Heart left ventricle (tissue), 16 donors: ENCODE results near the gene MYNN. TPM values are rescaled to one million over a fixed set of nuclear protein-coding genes. Genes with fewer than 3 reads are reported as not detected.

Source experiments
- ATAC-seq, 4 donors: fragments of 200-7000 bp; cut with Tn5 transposase; one replicate each; pipeline ENCODE4 v1.9.1; 2020 to 2022; ENCODE audit warnings: moderate library complexity in 4 of 4, mild to moderate bottlenecking in 3 of 4, moderate number of reproducible peaks in 1 of 4
- DNase-seq, 5 donors: peaks; one replicate each; pipeline ENCODE4 v3.0.0-alpha.2; 2020
- H3K27ac ChIP-seq, 12 donors: fragments of 200-600 bp; sonication (generic) in 4 of 12; one replicate each; pipeline versions ENCODE4 v1.5.0 to v1.8.0; 2016 to 2022; ENCODE audit warnings: mild to moderate bottlenecking in 2 of 12
- H3K27me3 ChIP-seq, 9 donors: fragments of 200-600 bp; sonication (generic) in 2 of 9; one replicate each; pipeline versions ENCODE4 v1.5.1 to v1.8.0; 2016 to 2022; ENCODE audit warnings: mild to moderate bottlenecking in 3 of 9
- H3K36me3 ChIP-seq, 9 donors: fragments of 200-600 bp; sonication (generic) in 2 of 9; one replicate each; pipeline versions ENCODE4 v1.5.0 to v1.8.0; 2018 to 2022; ENCODE audit warnings: mild to moderate bottlenecking in 2 of 9
- H3K4me1 ChIP-seq, 12 donors: fragments of 200-600 bp; sonication (generic) in 4 of 12; one replicate each; pipeline versions ENCODE4 v1.5.0 to v1.8.0; 2016 to 2022; ENCODE audit warnings: mild to moderate bottlenecking in 3 of 12
- H3K4me3 ChIP-seq, 12 donors: fragments of 200-600 bp; sonication (generic) in 4 of 12; one replicate each; pipeline versions ENCODE4 v1.5.0 to v1.8.0; 2017 to 2022; ENCODE audit warnings: mild to moderate bottlenecking in 9 of 12, moderate library complexity in 4 of 12
- H3K9me3 ChIP-seq, 12 donors: fragments of 200-600 bp; sonication (generic) in 4 of 12; one replicate each; pipeline versions ENCODE4 v1.5.0 to v1.8.0; 2016 to 2022; ENCODE audit warnings: mild to moderate bottlenecking in 1 of 12
- POLR2A ChIP-seq, 2 donors: fragments of 450-650 bp; IDR thresholded peaks; one replicate each; pipeline ENCODE4 v1.6.1; 2017; ENCODE audit warnings: antibody characterized with exemption in 2 of 2, mild to moderate bottlenecking in 2 of 2, moderate library complexity in 2 of 2
- WGBS, 4 donors: extraction: QIAGEN DNeasy Blood & Tissue Kit in 2 of 4; methylation state at CpG; one replicate each; pipeline versions ENCODE4 v1.1.5 to v1.1.7; 2013 to 2018; 5-methylcytosine and 5-hydroxymethylcytosine counted together
- intact Hi-C, 10 donors: fragments of 100-400 bp; cut with DNase I; formaldehyde crosslinking; loops; one replicate each; pipeline versions ENCODE4 v1.11.1 to v1.14.2; 2022
- polyA plus RNA-seq, 2 donors: library from polyadenylated mRNA; stranded (reverse); fragments of 200-250 nt; gene quantifications; one replicate each; pipeline ENCODE4 v1.2.3, GENCODE V29; 2013
- total RNA-seq, 9 donors: library from RNA; depleted of rRNA in 2 of 9; stranded (reverse); fragments of >200 nt in 2 of 9; fragmentation: NEBNext Ultra II Directional in 3 of 9; extraction: Animal tissue kit (Norgen Biotek cat#: 25700) in 3 of 9; gene quantifications; one replicate each; pipeline versions ENCODE4 v1.1.0 to v1.2.4, GENCODE V29; 2016 to 2023
- TF ChIP-seq, protein P1 (sequence below), 12 donors: fragments of 200-600 bp; sonication (generic) in 4 of 12; IDR thresholded peaks; one replicate each; pipeline versions ENCODE4 v1.5.0 to v1.8.0; 2018 to 2022; ENCODE audit warnings: antibody characterized with exemption in 12 of 12, mild to moderate bottlenecking in 5 of 12
- donor health status: ischemic (EF 13 %, LVEDD 7.1; RV severe dilation, severe dysfunction).
- donor health status: healthy with polysubstance abuse.
- donor health status: DM: no; HTN: yes; CAD: no.
- donor health status: DM: no; HTN: no; CAD: no.
- donor health status: ischemic (EF 25% LVEDD 6.9; RV normal size, moderate dysfunction).
- donor health status: ischemic (EF 25% LVEDD 5.7; RV mildly dilated, moderate dysfunction).
- donor health status: healthy.
- donor health status: DM: yes; HTN: yes; CAD: no.
- donor health status: ischemic (EF 35%, LVEDD 5.7; RV mildly dilated, moderate dysfunction).
- donor health status: nonischemic (EF 11% LVEDD 7.7; RV severe dilation, severe dysfunction).
- donor health status: DM: yes; HTN: yes; CAD: no.
- donor health status: PGD.
- donor health status: ischemic (EF 29% LVEDD 5.4; RV normal size, mild dysfunction).
- donor health status: nonischemic (EF 23%, LVEDD 6.1; RV moderate dilation, normal function).

MYNN gene
- total and polyA plus RNA-seq, 11 donors, result 5.0 to 14.1 (median 10.4) TPM

- DNase-seq (no peak), ATAC-seq (no peak)
- 27 to 46% (median 32%) methylated on average over 2 of the region's 2 CpGs for WGBS, 4 donors
- intact Hi-C loops, result no loop called here
- no peak overlapping the region for H3K27ac ChIP-seq
- no peaks in the 10 kb centered on the region for H3K9me3 ChIP-seq
- H3K4me3 ChIP-seq, result no peak overlapping the region
- H3K27me3 ChIP-seq, result no peaks in the 10 kb centered on the region
- H3K4me1 ChIP-seq, result peaks cover 0 to 26% (median 7%) of the 10 kb centered on the region in 12 donors
- TF ChIP-seq, protein P1, sequence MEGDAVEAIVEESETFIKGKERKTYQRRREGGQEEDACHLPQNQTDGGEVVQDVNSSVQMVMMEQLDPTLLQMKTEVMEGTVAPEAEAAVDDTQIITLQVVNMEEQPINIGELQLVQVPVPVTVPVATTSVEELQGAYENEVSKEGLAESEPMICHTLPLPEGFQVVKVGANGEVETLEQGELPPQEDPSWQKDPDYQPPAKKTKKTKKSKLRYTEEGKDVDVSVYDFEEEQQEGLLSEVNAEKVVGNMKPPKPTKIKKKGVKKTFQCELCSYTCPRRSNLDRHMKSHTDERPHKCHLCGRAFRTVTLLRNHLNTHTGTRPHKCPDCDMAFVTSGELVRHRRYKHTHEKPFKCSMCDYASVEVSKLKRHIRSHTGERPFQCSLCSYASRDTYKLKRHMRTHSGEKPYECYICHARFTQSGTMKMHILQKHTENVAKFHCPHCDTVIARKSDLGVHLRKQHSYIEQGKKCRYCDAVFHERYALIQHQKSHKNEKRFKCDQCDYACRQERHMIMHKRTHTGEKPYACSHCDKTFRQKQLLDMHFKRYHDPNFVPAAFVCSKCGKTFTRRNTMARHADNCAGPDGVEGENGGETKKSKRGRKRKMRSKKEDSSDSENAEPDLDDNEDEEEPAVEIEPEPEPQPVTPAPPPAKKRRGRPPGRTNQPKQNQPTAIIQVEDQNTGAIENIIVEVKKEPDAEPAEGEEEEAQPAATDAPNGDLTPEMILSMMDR (IDR thresholded peaks at IDR 0.05), result no peak
- TF ChIP-seq POLR2A (IDR thresholded peaks at IDR 0.05), result no peak
- peaks cover 0 to 6% (median 0%) of the 10 kb centered on the region in 9 donors for H3K36me3 ChIP-seq
These were observed 36.1 kb downstream of the MYNN start for GRCh38 chr3:169809230-169809795.

DNA sequence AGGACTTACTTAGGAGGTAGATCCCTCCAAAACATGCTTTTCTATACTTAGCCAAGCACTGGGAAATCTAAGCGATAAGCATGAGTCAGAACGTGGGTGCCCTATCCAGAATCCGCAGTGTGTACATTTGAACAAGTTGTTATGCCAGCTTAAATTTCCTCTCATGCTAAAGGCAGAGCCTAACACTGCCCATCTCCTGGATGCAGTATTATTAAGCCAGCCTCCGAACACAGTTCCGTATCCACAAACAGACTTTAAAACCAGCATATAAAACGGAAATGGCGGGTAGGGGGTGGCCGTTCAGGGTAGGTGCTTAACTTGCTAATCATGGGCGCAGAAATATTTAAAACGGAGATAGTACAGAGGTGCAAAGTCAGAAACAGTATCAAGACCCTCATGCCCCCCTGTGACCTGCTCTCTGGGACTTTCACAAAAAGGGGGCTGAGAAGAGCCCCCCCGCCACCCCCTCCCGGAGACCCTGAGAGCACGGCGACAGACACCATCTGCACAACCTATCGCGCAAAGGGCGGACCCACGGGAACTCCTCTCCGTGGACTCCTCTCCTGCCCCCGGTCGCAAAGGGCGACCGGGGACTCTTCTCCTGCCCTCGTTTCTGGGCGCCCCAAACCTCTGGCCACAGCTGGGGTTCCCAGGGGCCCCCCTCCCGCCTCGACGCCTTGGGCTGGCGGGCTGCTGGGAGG is 38.6 kb downstream of the MYNN start:
- intact Hi-C loops, result no loop called here
- Histone ChIP-seq H3K4me1 (peaks cover 0 to 26% (median 7%) of the 10 kb centered on the region in 12 donors), H3K36me3 (no peaks in the 10 kb centered on the region), H3K4me3 (peak overlapping the region; percentile 47 to 78 (median 66)), H3K27me3 (no peaks in the 10 kb centered on the region), H3K27ac (peak overlapping the region; percentile 39 to 86 (median 60)), H3K9me3 (peaks cover 0 to 14% (median 0%) of the 10 kb centered on the region in 12 donors)
- ATAC-seq, result peak; percentile 29 to 65 (median 54)
- WGBS, 4 donors, result 2 to 8% (median 5%) methylated on average over 14 to 29 of the region's 29 CpGs
- TF ChIP-seq, protein P1 (IDR thresholded peaks at IDR 0.05), result no peak
- TF ChIP-seq POLR2A (IDR thresholded peaks at IDR 0.05), result no peak
- DNase-seq, result peak in 3 of 5 donors; percentile 31 to 71 (median 34)

DNA sequence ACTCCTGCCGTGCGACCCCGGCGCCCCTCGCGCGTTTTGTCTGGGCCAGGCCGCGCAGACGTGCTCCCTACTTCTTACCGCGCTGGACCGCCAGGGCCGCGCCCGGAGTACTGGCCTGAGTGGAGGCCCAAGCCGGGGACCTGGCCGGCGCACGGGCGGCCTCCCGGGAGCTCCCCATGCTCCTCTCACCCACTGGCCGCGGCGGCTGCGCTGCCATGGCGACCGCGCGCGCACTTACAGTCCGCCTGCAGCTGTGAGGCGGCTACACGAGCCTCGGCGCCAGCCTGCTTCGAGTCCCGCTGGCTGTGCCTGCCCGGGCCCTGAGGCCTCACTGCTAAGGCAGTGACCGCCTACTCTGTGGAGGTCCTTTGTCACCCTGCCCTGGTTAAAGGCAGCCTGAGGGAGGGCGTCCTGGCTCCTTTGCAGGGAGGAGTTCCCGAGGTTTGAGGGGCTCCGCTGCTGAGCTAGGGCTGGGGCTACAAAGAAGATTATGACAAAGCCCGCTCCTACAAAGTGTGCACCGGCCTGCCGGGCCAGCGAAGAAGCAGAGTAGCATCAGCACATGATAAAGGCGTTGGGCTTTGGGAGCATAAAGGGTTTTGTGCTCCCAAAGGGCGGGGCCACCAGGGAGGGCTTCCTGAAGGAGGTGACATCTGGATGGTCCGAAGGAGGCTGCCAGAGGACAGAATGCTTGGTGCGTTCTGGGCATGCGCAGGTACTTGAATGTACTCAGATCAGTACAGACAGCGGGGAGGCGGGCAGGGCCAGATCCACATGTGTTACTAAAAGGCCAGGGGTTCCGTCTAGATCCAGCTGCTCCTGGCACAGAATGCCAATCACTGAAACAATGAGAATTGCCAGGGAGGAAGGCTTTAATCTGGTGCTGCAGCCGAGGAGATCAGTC is 39.4 kb downstream of the MYNN start, which contains the start of the genes LRRC34 and LRRIQ4:
TSS of gene LRRC34 (minus strand) at position 573 of the 904 bp plus-strand sequence. CDS start at position 217, 356 bp downstream.
TSS of gene LRRIQ4 (plus strand) at position 539 of the 904 bp plus-strand sequence. CDS start 9,052 bp downstream, outside the sequence.
- DNase-seq (peak; percentile 58 to 87 (median 82)), ATAC-seq (peak; percentile 70 to 95 (median 94))
- Histone ChIP-seq H3K27me3 (no peaks in the 10 kb centered on the region), H3K9me3 (peaks cover 0 to 14% (median 0%) of the 10 kb centered on the region in 12 donors), H3K4me3 (peak within 1 kb of the TSS; percentile 47 to 78 (median 66)), H3K27ac (peak within 1 kb of the TSS; percentile 39 to 86 (median 60)), H3K36me3 (no peaks in the 10 kb centered on the region), H3K4me1 (peaks cover 0 to 26% (median 7%) of the 10 kb centered on the region in 12 donors)
- intact Hi-C loops, result no loop called here
- WGBS, 4 donors, result 8 to 20% (median 11%) methylated on average over 24 to 56 of the region's 56 CpGs
- TF ChIP-seq, protein P1 (IDR thresholded peaks at IDR 0.05), result no peak
- TF ChIP-seq POLR2A (IDR thresholded peaks at IDR 0.05), result no peak
